Cardiac fibroblast (primary cell): ENCODE data around the gene MARK3.

ENCODE experiments used
- DNase-seq, 2 donors: peaks; one replicate each; pipeline versions ENCODE4 v3.0.0 to v3.0.0-alpha.2; 2010; ENCODE audit warnings: low read depth in 2 of 2
- H3K4me3 ChIP-seq, 2 donors: replicated peaks in 1 of 2; 1 replicate in 1 of 2; 2 replicates in 1 of 2; pipeline ENCODE4 v1.5.1; 2011; ENCODE audit warnings: low read depth in 2 of 2, low read length in 2 of 2, mild to moderate bottlenecking in 2 of 2, moderate library complexity in 1 of 2
- CTCF ChIP-seq: IDR thresholded peaks from one replicate; pipeline ENCODE4 v1.5.1; 2011; ENCODE audit warnings: low read depth, mild to moderate bottlenecking, low read length, inconsistent platforms

Gene MARK3

GRCh38 chr14:103433916-103434563 is 48.8 kb downstream of the MARK3 start:
- DNase-seq = no peak
- no peak for TF ChIP-seq CTCF
- no peak overlapping the region for H3K4me3 ChIP-seq

- no peak for DNase-seq
These were observed 49.7 kb downstream of the MARK3 start for GRCh38 chr14:103434868-103435442.

GRCh38 chr14:103436533-103436932 is 51.3 kb downstream of the MARK3 start:
- TF ChIP-seq CTCF = no peak
- DNase-seq = peak in 1 of 2 donors; percentile 30

More at GRCh38 chr14:103434868-103435442, 49.7 kb downstream of the MARK3 start:
- no peak for TF ChIP-seq CTCF
- no peak overlapping the region for H3K4me3 ChIP-seq

GRCh38 chr14:103442288-103442687 is 57.1 kb downstream of the MARK3 start:
- peak; percentile 50 to 62 for DNase-seq
- TF ChIP-seq CTCF = no peak
- no peak overlapping the region for H3K4me3 ChIP-seq

More at GRCh38 chr14:103436533-103436932, 51.3 kb downstream of the MARK3 start:
- no peak overlapping the region for H3K4me3 ChIP-seq

- H3K4me3 ChIP-seq = no peak overlapping the region
- DNase-seq = no peak
- no peak for TF ChIP-seq CTCF
These were observed 57.9 kb downstream of the MARK3 start for GRCh38 chr14:103443111-103443510.

- DNase-seq = peak; percentile 36 to 68
- TF ChIP-seq CTCF = no peak
- no peak overlapping the region for H3K4me3 ChIP-seq
These were observed 59.8 kb downstream of the MARK3 start for GRCh38 chr14:103444837-103445524.
